Vagina (tissue), 2 donors: ENCODE results near the gene CSH2. TPM values are rescaled to one million over a fixed set of nuclear protein-coding genes. Genes with fewer than 3 reads are reported as not detected.

Source experiments
- DNase-seq, 2 donors: peaks; one replicate each; pipeline ENCODE4 v3.0.0-alpha.2; 2017; ENCODE audit errors: extremely low spot score in 2 of 2
- H3K27ac ChIP-seq: fragments of 200-600 bp; sonication (generic); one replicate; pipeline ENCODE4 v1.5.1; 2019
- H3K27me3 ChIP-seq: fragments of 200-600 bp; sonication (generic); one replicate; pipeline ENCODE4 v1.5.1; 2019
- H3K36me3 ChIP-seq, 2 donors: fragments of 200-600 bp; sonication (generic); one replicate each; pipeline ENCODE4 v1.5.1; 2017 to 2019
- H3K4me1 ChIP-seq: fragments of 200-600 bp; sonication (generic); one replicate; pipeline ENCODE4 v1.5.1; 2019
- H3K4me3 ChIP-seq, 2 donors: fragments of 200-600 bp; sonication (generic); 1 replicate in 1 of 2; 2 replicates in 1 of 2; pipeline ENCODE4 v1.5.1; 2016 to 2019
- H3K9me3 ChIP-seq: fragments of 200-600 bp; sonication (generic); one replicate; pipeline ENCODE4 v1.5.1; 2019
- CTCF ChIP-seq, 3 experiments: fragments of 450-650 bp in 2 of 3; fragments of 200-600 bp in 1 of 3; sonication (generic) in 1 of 3; IDR thresholded peaks; one replicate each; pipeline ENCODE4 v1.5.1; 2017 to 2019; ENCODE audit warnings: antibody characterized with exemption in 3 of 3, mild to moderate bottlenecking in 2 of 3, moderate library complexity in 2 of 3
- POLR2A ChIP-seq, 2 donors: fragments of 450-650 bp; IDR thresholded peaks; one replicate each; pipeline ENCODE4 v1.6.1; 2017; ENCODE audit warnings: antibody characterized with exemption in 2 of 2, mild to moderate bottlenecking in 2 of 2, moderate library complexity in 2 of 2
- POLR2AphosphoS5 ChIP-seq, 2 donors: sonication (generic); formaldehyde crosslinking; IDR thresholded peaks; one replicate each; pipeline ENCODE4 v1.9.0; 2017; ENCODE audit warnings: antibody characterized with exemption in 2 of 2, mild to moderate bottlenecking in 2 of 2, low read depth in 1 of 2; ENCODE audit not compliant: insufficient read depth in 1 of 2
- intact Hi-C: fragments of 100-400 bp; cut with DNase I; formaldehyde crosslinking; loops from one replicate; pipeline ENCODE4 v1.15.1; 2023
- total RNA-seq: library from RNA; depleted of rRNA; stranded (reverse); fragments of >200 nt; gene quantifications from one replicate; pipeline ENCODE4 v1.2.3, GENCODE V29; 2016

Gene CSH2
- total RNA-seq, 1 donor from 2014 or later = not detected

GRCh38 chr17:63838631-63839171 lies 34.8 kb downstream of the CSH2 start:
- peak overlapping the region; percentile 25 for H3K4me3 ChIP-seq
- DNase-seq = peak in 1 of 2 donors; percentile 97
- peaks cover 65% of the 10 kb centered on the region for H3K4me1 ChIP-seq
- TF ChIP-seq POLR2AphosphoS5 (IDR thresholded peaks at IDR 0.05; ENCODE audit: insufficient read depth in 1 of 2, low read depth in 1 of 2) = peak; percentile 89 to 90
- no peak for TF ChIP-seq CTCF (IDR thresholded peaks at IDR 0.05)
- H3K27me3 ChIP-seq = no peaks in the 10 kb centered on the region
- intact Hi-C loops = no loop called here
- H3K27ac ChIP-seq = peak overlapping the region; percentile 97
- H3K9me3 ChIP-seq = no peaks in the 10 kb centered on the region
- peaks cover 0 to 38% of the 10 kb centered on the region in 2 donors for H3K36me3 ChIP-seq

DNA sequence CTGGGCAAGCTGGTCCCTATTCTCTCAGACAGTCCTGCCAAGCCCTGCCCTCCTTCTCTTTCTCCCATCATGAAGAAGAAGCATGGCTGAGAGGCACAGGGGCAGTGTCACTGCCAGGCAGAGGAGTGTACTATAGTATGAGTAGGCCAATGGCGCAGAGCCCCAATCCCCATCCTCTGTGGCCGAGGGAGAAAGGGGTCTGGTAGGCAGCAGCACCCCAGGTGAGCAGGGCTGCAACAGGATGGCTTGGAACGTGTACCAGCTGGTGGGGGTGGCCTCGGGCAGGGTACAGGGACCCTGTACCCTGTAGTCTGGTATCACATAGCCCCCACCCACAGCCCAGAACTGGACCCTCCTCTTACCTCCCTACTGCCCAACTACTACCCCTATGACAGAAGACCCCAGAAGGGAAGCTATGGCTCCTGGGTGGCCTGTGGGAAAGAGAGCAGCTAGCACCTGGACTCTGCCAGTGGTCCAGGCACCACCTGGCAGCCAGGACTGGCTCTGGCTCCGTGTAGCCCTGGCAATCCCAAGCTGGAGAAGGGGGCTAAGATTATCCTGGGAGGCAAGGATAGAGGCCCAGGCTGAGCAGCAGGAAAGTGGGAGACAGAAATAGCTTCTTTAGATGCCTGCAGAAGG lies 35.4 kb downstream of the CSH2 start:
- Histone ChIP-seq H3K27ac (peak overlapping the region; percentile 97), H3K27me3 (no peaks in the 10 kb centered on the region), H3K36me3 (peaks cover 0 to 44% of the 10 kb centered on the region in 2 donors), H3K4me3 (peak overlapping the region; percentile 16 to 25), H3K9me3 (no peaks in the 10 kb centered on the region), H3K4me1 (peaks cover 60% of the 10 kb centered on the region)
- TF ChIP-seq CTCF (IDR thresholded peaks at IDR 0.05) = no peak
- TF ChIP-seq POLR2A (IDR thresholded peaks at IDR 0.05) = no peak
- no peak for TF ChIP-seq POLR2AphosphoS5 (IDR thresholded peaks at IDR 0.05; ENCODE audit: insufficient read depth in 1 of 2, low read depth in 1 of 2)
- intact Hi-C loops = no loop called here
- no peak for DNase-seq

DNA sequence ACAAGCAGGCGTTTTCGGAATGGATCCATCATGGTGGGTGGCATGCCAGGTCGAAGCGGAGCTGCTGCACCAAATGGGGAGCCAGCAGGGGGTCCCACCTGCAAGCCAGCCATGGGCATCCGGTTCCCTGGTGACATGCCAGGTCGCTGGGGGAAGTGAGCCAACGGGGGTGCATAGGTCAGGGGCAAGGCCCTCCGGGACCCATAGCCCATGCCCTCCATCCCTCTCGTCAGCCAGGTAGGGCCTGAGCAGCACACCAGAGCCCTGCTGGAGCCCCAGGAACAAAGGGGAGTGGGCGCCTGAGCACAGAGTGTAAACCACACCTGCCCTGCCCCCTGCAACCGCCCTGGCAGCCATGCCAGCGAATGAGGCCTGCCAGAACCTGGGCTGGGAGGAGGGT lies 36.0 kb downstream of the CSH2 start:
- Histone ChIP-seq H3K36me3 (peaks cover 0 to 50% of the 10 kb centered on the region in 2 donors), H3K27ac (peak overlapping the region; percentile 97), H3K27me3 (no peaks in the 10 kb centered on the region), H3K9me3 (no peaks in the 10 kb centered on the region), H3K4me3 (no peak overlapping the region), H3K4me1 (peaks cover 60% of the 10 kb centered on the region)
- no peak for TF ChIP-seq POLR2A (IDR thresholded peaks at IDR 0.05)
- no peak for TF ChIP-seq POLR2AphosphoS5 (IDR thresholded peaks at IDR 0.05; ENCODE audit: insufficient read depth in 1 of 2, low read depth in 1 of 2)
- no peak for TF ChIP-seq CTCF (IDR thresholded peaks at IDR 0.05)
- no peak for DNase-seq
- intact Hi-C loops = no loop called here

GRCh38 chr17:63836811-63837210 lies 36.7 kb downstream of the CSH2 start:
- no peaks in the 10 kb centered on the region for H3K27me3 ChIP-seq
- H3K27ac ChIP-seq = peak overlapping the region; percentile 97
- no peak for DNase-seq
- peaks cover 60% of the 10 kb centered on the region for H3K4me1 ChIP-seq
- no peak overlapping the region for H3K4me3 ChIP-seq
- TF ChIP-seq POLR2A (IDR thresholded peaks at IDR 0.05) (no peak), CTCF (IDR thresholded peaks at IDR 0.05) (no peak), POLR2AphosphoS5 (IDR thresholded peaks at IDR 0.05; ENCODE audit: insufficient read depth in 1 of 2, low read depth in 1 of 2) (no peak)
- no peaks in the 10 kb centered on the region for H3K9me3 ChIP-seq
- H3K36me3 ChIP-seq = peaks cover 0 to 57% of the 10 kb centered on the region in 2 donors
- intact Hi-C loops = no loop called here

GRCh38 chr17:63835167-63835720 lies 38.2 kb downstream of the CSH2 start:
- DNase-seq = no peak
- TF ChIP-seq POLR2A (IDR thresholded peaks at IDR 0.05) (no peak), CTCF (IDR thresholded peaks at IDR 0.05) (peak in 1 of 3 experiments; percentile 1)
- no peak overlapping the region for H3K4me3 ChIP-seq
- peaks cover 46% of the 10 kb centered on the region for H3K4me1 ChIP-seq
- no peaks in the 10 kb centered on the region for H3K9me3 ChIP-seq
- H3K27me3 ChIP-seq = no peaks in the 10 kb centered on the region
- peaks cover 0 to 72% of the 10 kb centered on the region in 2 donors for H3K36me3 ChIP-seq
- intact Hi-C loops = no loop called here
- peak overlapping the region; percentile 24 for H3K27ac ChIP-seq
